VCaP (cell line): Measurements from ENCODE around the gene ART4.

Experiments
- H3K27ac ChIP-seq: fragments of 450-650 bp; 2 replicates; pipeline ENCODE4 v1.5.1; 2017
- TF ChIP-seq, protein P1 (sequence below): fragments of 450-650 bp; conservative IDR thresholded peaks from 2 replicates; pipeline ENCODE4 v1.5.1; 2017; ENCODE audit warnings: mild to moderate bottlenecking, moderate library complexity

ART4 gene

DNA sequence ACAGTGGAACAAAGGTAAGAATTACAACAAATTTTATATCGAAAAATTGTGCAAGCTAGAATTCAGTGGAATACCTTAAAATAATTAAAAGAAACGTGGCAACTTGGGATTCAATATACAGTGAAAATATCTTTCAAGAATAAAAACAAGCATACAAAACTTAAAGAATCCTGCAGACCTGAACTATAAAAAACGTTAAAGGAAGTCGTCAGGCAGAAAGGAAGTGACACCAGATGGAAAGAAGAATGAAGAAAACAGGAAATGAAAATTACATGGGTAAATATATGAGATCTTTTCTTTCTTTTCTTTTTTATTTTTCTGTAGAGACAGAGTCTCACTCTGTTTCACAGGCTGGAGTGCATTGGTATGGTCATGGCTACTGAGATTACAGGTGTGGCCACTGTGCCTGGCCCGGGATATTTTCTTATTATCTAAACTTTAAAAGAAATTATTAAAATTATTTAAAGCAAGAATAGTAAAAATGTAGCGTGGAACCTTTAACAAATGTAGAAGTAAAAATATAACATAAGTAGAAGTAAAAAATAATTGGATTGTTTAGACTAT lies 37.6 kb upstream of the ART4 start:
- H3K27ac ChIP-seq = no peak overlapping the region
- TF ChIP-seq, protein P1, sequence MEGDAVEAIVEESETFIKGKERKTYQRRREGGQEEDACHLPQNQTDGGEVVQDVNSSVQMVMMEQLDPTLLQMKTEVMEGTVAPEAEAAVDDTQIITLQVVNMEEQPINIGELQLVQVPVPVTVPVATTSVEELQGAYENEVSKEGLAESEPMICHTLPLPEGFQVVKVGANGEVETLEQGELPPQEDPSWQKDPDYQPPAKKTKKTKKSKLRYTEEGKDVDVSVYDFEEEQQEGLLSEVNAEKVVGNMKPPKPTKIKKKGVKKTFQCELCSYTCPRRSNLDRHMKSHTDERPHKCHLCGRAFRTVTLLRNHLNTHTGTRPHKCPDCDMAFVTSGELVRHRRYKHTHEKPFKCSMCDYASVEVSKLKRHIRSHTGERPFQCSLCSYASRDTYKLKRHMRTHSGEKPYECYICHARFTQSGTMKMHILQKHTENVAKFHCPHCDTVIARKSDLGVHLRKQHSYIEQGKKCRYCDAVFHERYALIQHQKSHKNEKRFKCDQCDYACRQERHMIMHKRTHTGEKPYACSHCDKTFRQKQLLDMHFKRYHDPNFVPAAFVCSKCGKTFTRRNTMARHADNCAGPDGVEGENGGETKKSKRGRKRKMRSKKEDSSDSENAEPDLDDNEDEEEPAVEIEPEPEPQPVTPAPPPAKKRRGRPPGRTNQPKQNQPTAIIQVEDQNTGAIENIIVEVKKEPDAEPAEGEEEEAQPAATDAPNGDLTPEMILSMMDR = no peak

DNA sequence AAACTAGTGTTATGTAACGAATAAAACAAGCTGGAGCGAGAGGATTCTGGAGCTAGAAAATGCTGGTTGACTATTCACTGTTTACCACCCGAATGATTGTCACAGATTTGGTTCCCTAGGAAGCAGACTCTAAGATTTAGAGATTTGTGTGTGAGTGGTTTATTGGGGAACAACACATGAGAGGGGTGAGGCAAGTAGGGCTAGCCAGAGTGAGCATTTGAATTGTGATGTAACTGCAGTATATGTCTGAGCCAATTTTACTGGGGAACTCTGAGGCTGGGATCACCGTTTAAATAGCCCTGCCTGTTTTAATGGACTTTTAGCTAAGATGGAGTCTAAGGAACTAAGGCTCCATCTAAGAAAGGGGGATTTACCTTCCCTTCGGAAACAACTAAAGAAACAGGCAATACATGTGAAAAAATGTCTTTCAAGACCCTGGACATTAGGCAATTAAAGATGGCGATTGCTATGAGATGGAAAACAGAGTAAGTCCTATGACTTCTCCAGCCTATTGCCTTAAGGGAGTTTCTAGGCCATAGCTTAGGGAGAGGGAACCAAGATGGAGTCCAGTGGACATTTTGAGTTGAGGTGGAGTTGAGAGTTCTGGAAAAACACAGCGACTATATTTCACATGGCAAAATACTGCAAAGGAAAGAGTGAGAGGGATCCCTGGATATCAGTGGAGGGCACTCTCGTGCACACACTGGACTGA lies 36.1 kb upstream of the ART4 start:
- H3K27ac ChIP-seq = no peak overlapping the region
- TF ChIP-seq, protein P1 = no peak

DNA sequence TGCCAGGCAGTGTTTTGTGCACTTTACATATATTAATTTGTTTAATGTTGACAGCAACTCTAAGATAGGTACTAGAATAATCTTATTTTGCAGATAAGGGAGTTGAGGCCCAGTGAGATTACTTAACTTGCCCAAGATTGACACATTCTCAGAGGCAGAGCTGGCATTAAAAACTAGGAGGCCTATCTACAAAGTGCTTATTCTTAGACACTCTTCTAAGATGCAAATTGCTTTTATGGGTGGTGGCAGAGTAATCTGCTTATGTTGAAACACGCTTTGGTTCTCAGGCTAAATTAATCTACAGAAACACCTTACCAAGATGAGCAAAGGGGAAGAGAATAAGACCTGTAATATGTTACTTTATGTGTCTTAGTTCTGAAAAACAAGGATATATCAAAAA lies 35.2 kb upstream of the ART4 start:
- H3K27ac ChIP-seq = no peak overlapping the region
- TF ChIP-seq, protein P1 = no peak

DNA sequence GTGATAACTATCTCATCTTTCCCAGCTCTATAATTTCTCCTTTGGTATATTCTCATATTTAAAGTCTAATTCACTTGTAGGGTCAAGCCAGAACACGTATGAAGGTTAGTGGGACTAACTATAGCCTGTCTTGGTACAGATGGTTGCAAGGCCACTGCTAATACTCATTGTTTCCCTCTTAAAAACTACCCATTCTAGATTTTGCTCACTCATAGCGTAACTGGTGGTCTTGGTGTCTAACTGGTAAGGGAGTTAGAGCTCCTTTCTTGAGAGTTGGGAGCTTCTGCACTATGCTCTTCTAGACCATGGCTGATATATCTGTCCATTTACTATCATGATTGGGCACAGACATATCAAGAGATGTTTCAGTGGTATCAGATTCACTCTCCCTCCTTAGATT lies 33.5 kb upstream of the ART4 start:
- no peak overlapping the region for H3K27ac ChIP-seq
- TF ChIP-seq, protein P1 = no peak

DNA sequence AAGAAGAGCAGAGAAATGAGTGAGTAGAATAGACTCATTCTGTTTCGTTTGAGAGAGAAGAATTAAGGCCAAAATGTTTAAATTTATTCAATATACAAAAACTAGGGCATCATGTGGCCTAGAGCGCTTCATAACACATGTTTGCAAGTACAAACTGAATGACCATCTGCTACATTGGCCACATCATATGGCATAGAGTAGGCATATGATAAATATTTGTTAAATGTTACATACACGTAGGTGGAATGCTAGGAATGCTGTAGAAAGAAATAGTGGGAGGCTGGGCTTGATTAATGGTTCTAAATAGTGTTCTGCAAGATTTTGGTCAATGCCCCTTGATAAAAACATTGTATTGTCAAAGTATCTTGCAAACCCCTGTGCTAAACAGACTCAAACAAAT lies 31.6 kb upstream of the ART4 start:
- TF ChIP-seq, protein P1 = no peak
- H3K27ac ChIP-seq = no peak overlapping the region

DNA sequence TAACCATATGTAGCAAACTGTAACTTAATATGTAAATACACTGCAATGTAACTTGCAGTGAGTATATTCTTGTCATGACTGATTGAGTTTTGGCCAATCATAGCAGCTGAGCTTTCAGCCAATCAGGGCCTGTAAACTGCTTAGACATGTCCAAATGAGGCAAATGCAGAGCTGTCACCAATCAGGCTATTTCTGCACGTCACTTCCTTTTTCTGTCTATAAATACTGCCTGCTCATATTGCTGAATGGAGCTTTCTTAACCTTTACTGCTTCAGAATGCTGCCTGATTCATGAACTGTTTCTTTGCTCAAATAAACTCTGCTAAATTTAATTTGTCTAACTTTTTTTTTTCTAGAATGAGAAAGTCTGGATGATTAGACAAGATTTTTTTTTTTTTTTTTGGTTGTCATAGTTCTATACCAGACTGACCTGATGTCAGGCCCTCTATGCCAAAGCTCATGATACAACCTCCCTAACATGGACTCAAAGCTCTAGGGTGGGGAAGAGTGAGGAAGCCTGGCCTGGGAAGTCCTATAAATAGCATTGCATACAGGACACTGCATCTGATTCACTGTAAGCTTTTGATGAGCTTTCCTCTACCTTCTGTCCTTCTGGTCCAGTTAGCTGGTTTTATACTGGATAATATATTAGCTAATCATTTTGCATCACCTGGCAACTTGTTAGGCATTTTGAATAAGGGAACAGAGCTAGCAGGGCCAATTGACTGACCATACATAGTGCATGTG lies 30.3 kb upstream of the ART4 start:
- TF ChIP-seq, protein P1 = no peak
- no peak overlapping the region for H3K27ac ChIP-seq

DNA sequence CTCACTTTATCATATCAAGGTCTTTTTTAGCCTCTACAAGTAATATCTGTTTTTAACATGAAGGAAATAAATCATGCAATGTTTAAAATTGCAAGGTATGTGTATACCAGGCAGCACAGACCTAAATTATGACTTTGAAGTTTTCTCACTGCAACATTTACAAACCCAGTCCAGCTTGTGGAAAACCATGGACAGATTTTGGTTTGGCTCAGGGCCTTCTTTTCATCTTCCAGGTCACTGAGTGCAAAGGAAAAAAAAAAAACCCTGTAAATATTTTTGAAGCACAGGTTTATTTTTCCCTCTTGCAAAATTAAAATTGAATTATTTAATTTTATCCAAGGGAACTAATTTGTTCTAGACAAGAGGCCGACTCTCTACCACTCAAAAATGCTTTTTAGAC lies 28.6 kb upstream of the ART4 start:
- TF ChIP-seq, protein P1 = no peak

More for the DNA sequence above, 28.6 kb upstream of the ART4 start:
- H3K27ac ChIP-seq = no peak overlapping the region
